Activated CD8-positive, alpha-beta memory T cell treated with anti-CD3 and anti-CD28 coated beads for 48 hours (primary cell): ENCODE measurements around the gene LYSMD4.

Source experiments
- DNase-seq, 3 experiments: peaks; one replicate each; pipeline ENCODE4 v3.0.0-alpha.2; 2020; ENCODE audit warnings: low read depth in 2 of 3, low spot score in 2 of 3

Gene LYSMD4

DNA sequence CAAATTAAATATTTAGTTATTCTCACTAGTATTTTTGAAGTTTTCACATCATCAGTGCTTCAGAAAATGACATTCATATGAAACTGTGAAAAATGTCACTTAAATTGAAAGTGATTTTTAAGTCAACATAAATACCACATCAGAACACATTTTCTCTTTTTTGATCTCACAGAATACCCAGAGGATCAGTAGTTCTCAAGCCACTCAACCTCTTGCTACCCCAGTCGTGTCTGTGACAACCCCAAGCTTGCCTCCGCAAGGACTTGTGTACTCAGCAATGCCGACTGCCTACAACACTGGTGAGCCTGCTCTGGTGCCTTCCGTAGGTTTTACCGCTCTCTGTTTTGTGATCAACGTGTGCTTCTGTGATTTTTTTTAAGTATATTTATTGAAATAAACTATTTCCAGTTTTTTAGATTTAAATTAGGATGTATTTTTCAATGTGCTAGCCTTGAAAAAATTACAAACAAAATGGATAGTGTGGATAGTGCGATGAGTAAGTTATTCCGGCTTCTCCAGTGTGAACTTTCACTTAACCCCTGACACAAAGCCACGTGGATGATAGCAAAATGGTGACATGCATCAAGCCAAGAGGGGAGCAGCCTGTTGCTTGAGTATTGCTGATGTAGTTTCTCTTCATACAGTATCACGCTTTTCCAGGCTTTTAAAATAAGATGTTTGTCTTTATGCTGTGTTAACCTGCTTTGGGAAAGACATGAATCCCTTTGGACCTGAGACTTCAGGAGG is 26.5 kb downstream of the LYSMD4 start:
- no peak for DNase-seq

DNA sequence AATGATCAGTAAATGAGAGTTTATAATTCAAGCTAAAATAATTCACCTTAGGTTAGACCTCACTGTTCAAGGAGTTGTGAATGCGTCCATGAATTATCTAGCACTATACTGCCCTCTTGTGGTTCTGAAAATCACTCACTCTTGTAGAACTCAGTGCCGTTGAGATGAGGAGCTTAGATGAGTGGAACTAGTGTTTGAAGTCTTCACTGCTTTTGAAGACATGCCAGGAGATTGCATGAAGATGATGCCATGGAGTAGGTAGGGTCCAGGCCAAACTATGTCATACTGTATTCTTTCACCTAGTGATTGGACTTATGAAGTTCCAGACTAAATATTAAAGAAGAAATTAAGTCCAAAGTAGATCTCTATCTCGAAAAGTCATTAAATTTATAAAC is 28.8 kb downstream of the LYSMD4 start:
- no peak for DNase-seq

DNA sequence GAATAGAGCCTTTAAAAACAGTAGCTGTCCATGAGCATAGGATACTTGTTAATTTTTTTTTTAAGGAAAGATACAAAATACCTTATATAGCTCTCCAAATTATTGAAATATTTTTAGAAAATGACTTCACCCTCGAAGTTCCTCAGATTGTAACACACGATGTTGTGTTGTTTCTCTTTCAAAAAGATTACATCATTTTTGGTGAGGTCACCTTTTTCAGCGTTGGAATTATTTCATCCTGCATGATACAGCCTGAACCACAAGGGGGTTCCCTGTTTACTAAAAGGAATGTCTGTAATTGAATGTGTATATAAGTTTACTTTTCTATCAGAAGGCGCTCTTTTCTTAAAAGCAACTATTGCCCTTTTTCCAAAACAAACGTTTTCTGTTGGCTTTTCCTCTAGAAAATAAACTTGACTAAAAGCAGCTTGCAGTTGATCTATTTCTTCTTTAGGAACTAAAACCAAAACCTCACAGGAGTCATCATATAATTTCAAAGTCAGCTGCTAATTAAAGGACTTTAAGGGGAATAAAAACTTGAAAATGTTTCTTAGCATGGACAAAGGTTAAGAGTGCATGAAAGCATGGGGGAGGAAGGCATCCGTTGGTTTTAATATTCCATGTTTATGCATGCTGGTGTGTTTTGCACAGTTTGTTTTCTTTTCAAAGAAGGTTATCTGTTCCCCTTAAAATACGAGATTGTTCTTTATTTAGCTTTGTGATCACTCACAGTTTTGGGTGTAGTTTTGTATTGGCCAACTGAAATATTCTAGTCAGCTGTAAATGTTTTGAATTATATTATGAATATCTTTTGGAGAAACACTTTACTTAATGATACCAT is 29.4 kb downstream of the LYSMD4 start:
- no peak for DNase-seq

DNA sequence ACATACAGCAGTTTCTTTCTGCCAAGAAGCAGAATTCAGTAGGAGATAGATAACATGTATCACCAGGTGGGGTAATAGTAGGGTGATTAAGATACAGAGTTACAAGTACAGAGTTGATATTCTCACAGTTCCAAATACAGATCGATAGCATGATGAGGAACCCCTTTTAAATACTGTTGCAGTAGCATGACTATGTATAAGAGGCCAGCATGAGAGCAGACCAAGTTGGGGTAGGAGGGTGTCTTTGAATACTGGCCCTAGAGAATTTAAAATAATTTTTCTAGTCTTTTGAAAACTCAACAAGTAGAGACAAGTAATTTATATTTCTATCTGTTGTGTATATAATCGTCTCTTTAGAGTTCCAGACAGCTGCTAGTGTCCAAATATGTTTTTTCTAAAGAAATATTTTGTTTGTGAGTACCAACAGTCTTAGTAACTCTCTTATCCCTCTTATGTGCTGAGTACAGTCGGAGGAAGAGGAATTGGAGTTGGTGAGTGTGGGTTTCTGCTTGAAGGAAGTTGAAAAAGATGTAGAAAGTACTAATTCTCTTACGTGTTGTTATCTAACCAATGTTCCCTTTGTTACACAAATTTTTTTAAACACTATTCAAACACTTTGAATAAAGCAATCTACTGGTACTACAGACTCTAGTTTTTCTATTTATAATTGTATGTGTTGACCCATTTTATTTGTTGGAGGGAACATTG is 30.2 kb downstream of the LYSMD4 start:
- no peak for DNase-seq

DNA sequence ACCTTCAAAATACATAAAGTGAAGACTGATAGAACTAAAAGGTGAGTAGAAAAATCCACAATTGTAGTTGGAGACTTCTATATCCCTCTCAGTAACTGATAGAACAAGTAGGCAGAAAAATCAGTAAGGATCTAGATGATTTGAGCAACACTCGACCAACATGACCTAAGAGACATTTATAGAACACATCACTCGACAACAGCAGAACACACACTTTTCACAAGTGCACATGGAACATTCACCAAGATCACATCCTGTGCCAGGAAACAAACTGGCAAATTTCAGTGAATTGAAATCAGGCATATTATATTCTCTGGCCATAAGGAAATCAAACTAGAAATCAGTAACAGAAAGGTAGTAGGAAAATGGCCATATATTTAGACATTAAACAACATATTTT is 37.1 kb downstream of the LYSMD4 start:
- DNase-seq, result no peak

DNA sequence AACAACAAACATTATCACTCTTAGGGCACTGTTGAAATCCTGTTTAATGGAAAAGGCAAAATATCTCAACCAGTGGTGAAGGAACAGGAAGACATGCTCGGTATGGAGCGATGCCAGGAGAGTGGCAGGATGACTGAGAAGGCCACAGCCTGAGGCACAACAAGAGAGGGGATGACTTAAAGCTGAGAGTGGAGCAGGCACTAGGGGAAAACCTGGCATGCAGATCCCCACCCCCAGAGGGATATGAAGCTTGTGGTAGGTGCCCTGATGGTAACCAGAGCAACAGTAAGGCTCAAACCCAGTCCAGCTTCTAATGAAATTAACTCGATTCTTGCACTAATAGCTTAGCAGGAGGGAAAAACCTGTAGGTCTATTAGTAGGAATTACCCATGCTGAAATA is 40.4 kb downstream of the LYSMD4 start:
- DNase-seq, result no peak

DNA sequence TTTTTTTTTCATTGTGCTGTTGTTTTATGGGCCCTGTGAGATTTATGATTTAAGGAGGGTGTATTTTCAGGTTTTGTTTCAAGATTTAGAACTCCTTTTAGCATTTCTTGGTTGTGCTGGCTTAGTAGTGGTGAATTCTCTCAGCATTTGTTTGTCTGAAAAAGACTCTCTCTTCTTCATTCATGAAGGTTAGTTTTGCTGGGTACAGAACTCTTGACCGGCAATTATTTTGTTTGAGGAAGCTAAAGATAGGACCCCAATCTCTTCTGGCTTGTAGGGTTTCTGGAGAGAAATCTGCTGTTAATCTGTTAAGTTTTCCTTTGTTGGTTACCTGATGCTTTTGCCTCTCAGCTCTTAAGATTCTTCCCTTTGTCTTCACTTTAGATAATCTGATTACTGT is 46.9 kb downstream of the LYSMD4 start:
- no peak for DNase-seq

DNA sequence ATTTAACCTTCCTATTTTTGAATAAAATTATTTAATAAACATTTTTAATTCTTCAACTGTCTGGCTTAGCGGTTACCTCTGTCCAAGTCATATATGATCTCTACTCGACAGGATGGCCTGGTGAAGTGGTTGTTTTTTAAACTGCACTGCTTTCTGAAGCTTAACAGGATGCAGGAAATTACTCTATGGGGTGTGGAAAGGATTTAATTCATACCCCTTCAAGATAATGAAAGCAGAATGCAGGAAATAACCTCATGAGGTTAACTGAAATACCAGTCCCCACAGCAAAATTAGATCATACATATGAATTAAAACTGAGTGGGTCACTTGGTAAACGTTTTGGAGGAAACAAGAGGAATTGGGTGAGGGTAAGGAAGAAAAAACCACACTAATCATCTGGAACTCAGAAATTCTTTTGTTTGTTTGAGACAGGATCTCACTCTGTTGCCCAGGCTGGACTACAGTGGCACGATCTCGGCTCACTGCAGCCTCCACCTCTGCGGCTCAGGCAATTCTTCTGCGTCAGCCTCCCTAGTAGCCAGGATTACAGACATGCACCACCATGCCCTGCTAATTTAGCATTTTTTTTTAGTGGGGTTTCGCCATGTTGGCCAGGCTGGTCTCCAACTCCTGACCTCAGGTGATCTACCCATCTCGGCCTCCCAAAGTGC is 50.1 kb downstream of the LYSMD4 start:
- no peak for DNase-seq

DNA sequence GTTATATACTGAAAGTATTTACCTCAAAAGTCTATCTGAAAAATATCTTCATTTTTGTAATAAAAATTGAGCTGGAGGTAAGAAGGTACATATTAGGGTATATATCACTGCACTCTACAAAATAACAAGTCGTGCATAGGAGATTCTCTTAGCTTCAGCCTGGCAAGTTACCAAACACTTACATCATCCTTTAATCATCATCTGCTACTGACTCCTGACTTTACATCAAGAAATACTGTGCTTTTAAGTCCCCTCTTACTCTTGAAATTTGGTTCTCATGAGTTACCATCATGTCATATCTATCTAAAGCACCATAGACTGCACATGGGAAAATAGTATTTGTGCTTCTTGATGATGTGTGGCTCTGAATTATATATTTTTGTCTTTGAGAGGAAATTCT is 50.8 kb downstream of the LYSMD4 start:
- no peak for DNase-seq

DNA sequence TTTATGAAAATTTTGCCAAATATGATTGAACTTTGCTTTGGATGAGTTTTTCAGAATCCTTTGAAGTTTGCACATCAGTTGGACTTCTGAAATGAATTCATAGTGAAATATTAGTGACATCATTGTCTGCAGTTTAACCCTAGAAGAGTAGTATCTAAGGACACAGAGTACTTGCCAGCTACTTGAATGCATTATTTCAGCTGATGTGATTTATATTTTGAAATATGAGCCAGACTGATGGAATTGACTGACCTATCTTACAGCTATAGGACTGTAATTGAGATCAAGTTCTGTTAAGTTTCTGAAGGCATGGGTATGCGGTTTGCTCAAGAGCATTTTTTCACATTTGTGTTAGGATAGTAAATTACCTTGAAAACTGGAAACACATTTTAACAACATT is 51.2 kb downstream of the LYSMD4 start:
- DNase-seq, result no peak

DNA sequence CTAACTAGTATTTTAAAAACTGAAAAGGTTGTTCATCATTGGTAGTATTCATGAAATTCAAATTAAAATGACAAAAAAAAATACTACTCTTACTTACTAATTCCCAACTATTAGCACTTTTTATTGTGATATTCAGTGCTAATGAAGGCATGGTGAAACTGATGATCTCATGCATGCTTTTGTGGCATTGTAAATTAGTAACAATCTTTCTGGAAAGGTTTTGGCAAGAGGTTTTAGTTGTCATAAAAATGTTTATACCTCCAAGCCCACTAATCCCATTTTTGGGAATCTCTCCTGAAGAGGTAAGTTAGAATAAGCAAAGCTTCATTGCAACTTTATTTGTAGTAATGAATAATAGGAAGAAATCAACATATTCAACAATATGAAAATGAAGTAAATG is 53.0 kb downstream of the LYSMD4 start:
- DNase-seq, result no peak

DNA sequence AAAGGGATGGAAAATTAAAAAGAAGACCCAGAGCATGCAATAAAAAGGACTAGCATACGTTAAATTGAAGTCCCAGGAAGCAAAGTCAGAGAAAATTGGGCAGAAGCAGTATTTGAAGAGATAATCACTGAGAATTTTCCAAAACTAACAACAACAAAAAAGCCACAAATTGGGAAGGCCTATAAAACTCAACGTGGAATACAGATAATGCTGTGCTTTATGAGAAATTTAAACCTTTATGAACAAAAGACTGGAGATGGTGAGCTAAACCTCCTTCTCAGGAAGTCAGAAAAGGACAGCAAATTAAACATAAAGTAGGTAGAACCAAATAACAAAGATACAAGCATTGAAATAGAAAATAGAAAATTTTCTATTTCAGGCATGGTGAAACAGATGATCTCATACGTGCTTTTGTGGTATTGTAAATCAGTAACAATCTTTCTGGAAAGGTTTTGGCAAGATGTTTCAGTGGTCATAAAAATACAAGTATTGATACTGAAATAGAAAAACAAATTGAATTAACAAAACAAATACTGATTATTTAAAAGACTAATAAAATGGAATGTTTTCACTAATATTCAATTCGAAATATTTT is 55.6 kb downstream of the LYSMD4 start:
- no peak for DNase-seq
